A549 (cell line): ENCODE results near the gene DHX15.

Experiments used
- CBX8 ChIP-seq: fragments of 200-600 bp; sonication (generic); IDR thresholded peaks from 2 replicates; pipeline ENCODE4 v1.6.1; 2016
- EHMT2 ChIP-seq: fragments of 200-600 bp; sonication (generic); IDR thresholded peaks from 2 replicates; pipeline ENCODE4 v1.6.1; 2016; ENCODE audit warnings: antibody characterized with exemption, low read depth, mild to moderate bottlenecking, moderate library complexity
- HEYL ChIP-seq: fragments of 250-450 bp; sonication (Bioruptor Pico); IDR thresholded peaks from 2 replicates; pipeline ENCODE4 v1.8.0; 2021; ENCODE audit warnings: mild to moderate bottlenecking, moderate library complexity
- NFE2L2 ChIP-seq: fragments of 150-350 bp; conservative IDR thresholded peaks from 2 replicates; pipeline ENCODE4 v1.6.1; 2014; ENCODE audit warnings: low read length
- POLR2A ChIP-seq: IDR thresholded peaks from 2 replicates; pipeline ENCODE4 v1.6.1; 2012; ENCODE audit warnings: mild to moderate bottlenecking, low read length
- TF ChIP-seq, protein P1 (sequence below): fragments of >200 bp; sonication (Bioruptor Twin); formaldehyde crosslinking; IDR thresholded peaks from 3 replicates; pipeline ENCODE4 v1.5.1; 2016
- TF ChIP-seq, protein P2 (sequence below): fragments of >200 bp; sonication (Bioruptor Twin); formaldehyde crosslinking; IDR thresholded peaks from 3 replicates; pipeline ENCODE4 v1.6.1; 2016

DNA sequence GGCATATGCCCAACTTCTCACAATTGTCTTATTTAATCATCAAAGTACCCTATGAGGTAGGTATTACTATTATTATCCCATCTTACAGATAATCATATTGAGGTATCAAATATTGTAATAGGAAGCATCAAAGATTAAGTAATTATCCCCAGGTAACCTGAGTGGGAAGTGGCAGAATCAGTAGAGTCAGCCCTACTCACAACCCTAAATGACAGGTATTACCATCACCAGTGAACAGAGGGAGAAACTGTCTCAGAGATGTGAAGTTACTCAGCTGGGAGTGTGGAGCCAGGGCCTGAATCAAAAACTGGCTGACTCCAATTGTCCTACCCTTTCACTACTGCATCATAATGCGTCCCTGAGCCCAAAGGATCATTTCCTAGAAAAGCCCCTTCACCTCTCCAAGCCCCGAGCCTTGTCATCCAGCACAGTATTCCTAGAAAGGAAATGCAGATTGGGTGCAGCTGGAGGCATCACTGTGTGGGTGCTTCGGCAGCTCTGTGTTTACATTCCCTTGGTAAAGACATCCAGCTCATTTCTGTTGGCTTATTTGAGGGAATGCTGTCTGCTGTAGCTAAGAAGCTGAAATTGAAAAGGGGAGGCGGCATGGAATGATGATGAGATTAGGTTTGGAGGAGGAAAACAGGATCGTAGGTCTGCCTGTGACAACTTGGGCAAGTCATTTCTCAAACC, 72.8 kb downstream of the DHX15 start:
- TF ChIP-seq, protein P1, sequence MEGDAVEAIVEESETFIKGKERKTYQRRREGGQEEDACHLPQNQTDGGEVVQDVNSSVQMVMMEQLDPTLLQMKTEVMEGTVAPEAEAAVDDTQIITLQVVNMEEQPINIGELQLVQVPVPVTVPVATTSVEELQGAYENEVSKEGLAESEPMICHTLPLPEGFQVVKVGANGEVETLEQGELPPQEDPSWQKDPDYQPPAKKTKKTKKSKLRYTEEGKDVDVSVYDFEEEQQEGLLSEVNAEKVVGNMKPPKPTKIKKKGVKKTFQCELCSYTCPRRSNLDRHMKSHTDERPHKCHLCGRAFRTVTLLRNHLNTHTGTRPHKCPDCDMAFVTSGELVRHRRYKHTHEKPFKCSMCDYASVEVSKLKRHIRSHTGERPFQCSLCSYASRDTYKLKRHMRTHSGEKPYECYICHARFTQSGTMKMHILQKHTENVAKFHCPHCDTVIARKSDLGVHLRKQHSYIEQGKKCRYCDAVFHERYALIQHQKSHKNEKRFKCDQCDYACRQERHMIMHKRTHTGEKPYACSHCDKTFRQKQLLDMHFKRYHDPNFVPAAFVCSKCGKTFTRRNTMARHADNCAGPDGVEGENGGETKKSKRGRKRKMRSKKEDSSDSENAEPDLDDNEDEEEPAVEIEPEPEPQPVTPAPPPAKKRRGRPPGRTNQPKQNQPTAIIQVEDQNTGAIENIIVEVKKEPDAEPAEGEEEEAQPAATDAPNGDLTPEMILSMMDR: no peak
- no peak for TF ChIP-seq POLR2A
- TF ChIP-seq NFE2L2: no peak
- no peak for TF ChIP-seq CBX8
- no peak for TF ChIP-seq HEYL (CRISPR knock-in tag)
- TF ChIP-seq, protein P2, sequence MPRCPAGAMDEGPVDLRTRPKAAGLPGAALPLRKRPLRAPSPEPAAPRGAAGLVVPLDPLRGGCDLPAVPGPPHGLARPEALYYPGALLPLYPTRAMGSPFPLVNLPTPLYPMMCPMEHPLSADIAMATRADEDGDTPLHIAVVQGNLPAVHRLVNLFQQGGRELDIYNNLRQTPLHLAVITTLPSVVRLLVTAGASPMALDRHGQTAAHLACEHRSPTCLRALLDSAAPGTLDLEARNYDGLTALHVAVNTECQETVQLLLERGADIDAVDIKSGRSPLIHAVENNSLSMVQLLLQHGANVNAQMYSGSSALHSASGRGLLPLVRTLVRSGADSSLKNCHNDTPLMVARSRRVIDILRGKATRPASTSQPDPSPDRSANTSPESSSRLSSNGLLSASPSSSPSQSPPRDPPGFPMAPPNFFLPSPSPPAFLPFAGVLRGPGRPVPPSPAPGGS: no peak
- TF ChIP-seq EHMT2: no peak
